Measurements from ENCODE around the gene ARMC9. TPM values are rescaled to one million over a fixed set of nuclear protein-coding genes. Genes with fewer than 3 reads are reported as not detected.

Gene ARMC9
- total and polyA plus RNA-seq, 2 donors (not counting 3 experiments of a cell fraction or from before 2014, with no cell fraction given), result 16.4 to 24.2 TPM

DNA sequence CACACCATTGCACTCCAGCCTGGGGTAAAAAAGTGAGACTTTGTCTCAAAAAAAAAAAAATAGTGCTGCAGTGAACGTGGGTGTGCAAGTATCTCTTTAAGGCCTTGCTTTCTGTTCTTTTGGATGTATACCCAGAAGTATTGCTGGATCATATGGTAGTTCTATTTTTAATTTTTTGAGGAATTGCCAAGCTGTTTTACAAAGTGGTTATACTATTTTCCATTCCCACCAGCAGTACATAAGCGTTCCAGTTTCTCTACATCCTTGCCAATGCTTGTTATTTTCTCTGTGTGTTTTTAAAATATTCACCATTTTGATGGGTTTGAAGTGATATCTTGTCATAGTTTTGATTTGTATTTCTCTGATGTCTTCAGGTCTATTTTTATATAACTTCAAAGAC lies 13.1 kb downstream of the ARMC9 start:
- dilution Hi-C loops (cut with MboI; ENCODE audit: extremely low pct_ligation_motif_present, low sequenced_read_pairs), result no loop called here
- TF ChIP-seq, protein P1, sequence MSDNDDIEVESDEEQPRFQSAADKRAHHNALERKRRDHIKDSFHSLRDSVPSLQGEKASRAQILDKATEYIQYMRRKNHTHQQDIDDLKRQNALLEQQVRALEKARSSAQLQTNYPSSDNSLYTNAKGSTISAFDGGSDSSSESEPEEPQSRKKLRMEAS (IDR thresholded peaks at IDR 0.05; ENCODE audit: insufficient read depth, insufficient read length), result no peak
- TF ChIP-seq EZH2 (IDR thresholded peaks at IDR 0.05; ENCODE audit: borderline replicate concordance, low read depth, low read length, severe bottlenecking) (no peak), POLR2A (IDR thresholded peaks at IDR 0.05; ENCODE audit: low read depth, low read length) (no peak), JUN (IDR thresholded peaks at IDR 0.05; ENCODE audit: borderline replicate concordance, insufficient read depth, insufficient read length, low read depth) (no peak), POLR2AphosphoS5 (IDR thresholded peaks at IDR 0.05; ENCODE audit: insufficient read depth, low read depth, low read length) (no peak), FOS (IDR thresholded peaks at IDR 0.05; ENCODE audit: borderline replicate concordance, insufficient read depth, low read length) (no peak), GATA2 (IDR thresholded peaks at IDR 0.05; ENCODE audit: insufficient read depth, insufficient read length, low read depth, low read length) (no peak), MYC (IDR thresholded peaks at IDR 0.05; ENCODE audit: low read depth, low read length) (no peak)
- TF ChIP-seq, protein P2, sequence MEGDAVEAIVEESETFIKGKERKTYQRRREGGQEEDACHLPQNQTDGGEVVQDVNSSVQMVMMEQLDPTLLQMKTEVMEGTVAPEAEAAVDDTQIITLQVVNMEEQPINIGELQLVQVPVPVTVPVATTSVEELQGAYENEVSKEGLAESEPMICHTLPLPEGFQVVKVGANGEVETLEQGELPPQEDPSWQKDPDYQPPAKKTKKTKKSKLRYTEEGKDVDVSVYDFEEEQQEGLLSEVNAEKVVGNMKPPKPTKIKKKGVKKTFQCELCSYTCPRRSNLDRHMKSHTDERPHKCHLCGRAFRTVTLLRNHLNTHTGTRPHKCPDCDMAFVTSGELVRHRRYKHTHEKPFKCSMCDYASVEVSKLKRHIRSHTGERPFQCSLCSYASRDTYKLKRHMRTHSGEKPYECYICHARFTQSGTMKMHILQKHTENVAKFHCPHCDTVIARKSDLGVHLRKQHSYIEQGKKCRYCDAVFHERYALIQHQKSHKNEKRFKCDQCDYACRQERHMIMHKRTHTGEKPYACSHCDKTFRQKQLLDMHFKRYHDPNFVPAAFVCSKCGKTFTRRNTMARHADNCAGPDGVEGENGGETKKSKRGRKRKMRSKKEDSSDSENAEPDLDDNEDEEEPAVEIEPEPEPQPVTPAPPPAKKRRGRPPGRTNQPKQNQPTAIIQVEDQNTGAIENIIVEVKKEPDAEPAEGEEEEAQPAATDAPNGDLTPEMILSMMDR (IDR thresholded peaks at IDR 0.05; ENCODE audit: extremely low read depth in 1 of 2, insufficient read depth in 1 of 2, low read depth in 1 of 2, low read length in 2 of 2), result no peak
- H3K79me2 ChIP-seq (ENCODE audit: control insufficient read depth, insufficient read depth, low read length), result no peaks in the 10 kb centered on the region
- ChIA-PET POLR2A (no interaction called here), CTCF (no interaction called here)
- no peaks in the 10 kb centered on the region for H3K9me1 ChIP-seq (replicated peaks; ENCODE audit: control insufficient read depth, extremely low read depth, insufficient read depth, low read length)
- no peaks in the 10 kb centered on the region for H3K27me3 ChIP-seq (ENCODE audit: control insufficient read depth in 2 of 2, insufficient read depth in 2 of 2, low read length in 2 of 2)
- H3K36me3 ChIP-seq (ENCODE audit: control insufficient read depth in 2 of 2, extremely low read depth in 1 of 2, insufficient read depth in 2 of 2, low read length in 2 of 2), result peaks cover 0 to 3% of the 10 kb centered on the region in 2 experiments
- intact Hi-C loops (cut with micrococcal nuclease), result no loop called here
- H3K27ac ChIP-seq (ENCODE audit: insufficient read depth, low read depth, low read length), result no peak overlapping the region
- no peak for DNase-seq (ENCODE audit: low read depth, low spot score)
- no peaks in the 10 kb centered on the region for H3K9me3 ChIP-seq (replicated peaks; ENCODE audit: control insufficient read depth, insufficient read depth, low read length)
- BruUV-seq (replicated peaks), result no TSS peak
- H3K9ac ChIP-seq (replicated peaks; ENCODE audit: extremely low read depth, insufficient read depth, low read length), result no peak overlapping the region
- no peaks in the 10 kb centered on the region for H4K20me1 ChIP-seq (replicated peaks; ENCODE audit: control insufficient read depth, extremely low read depth, insufficient read depth, low read length)
- H3K4me3 ChIP-seq (replicated peaks in 1 of 3; ENCODE audit: insufficient read depth in 1 of 3, low read depth in 1 of 3, low read length in 3 of 3), result no peak overlapping the region
- H2AFZ ChIP-seq (ENCODE audit: low read depth, low read length), result no peak overlapping the region
- no peak for FAIRE-seq
- H3K4me1 ChIP-seq (ENCODE audit: control insufficient read depth, extremely low read depth, insufficient read depth, low read length), result no peaks in the 10 kb centered on the region
- H3K4me2 ChIP-seq (ENCODE audit: insufficient read depth, low read length), result no peak overlapping the region

All from endothelial cell of umbilical vein (primary cell).